ENCODE data around the gene SND1. TPM values are rescaled to one million over a fixed set of nuclear protein-coding genes. Genes with fewer than 3 reads are reported as not detected.

Gene SND1
- total RNA-seq, 1 experiment from 2014 or later = 218 TPM

GRCh38 chr7:127782075-127782474 is 130.1 kb downstream of the SND1 start:
- no peak overlapping the region for H3K4me2 ChIP-seq (ENCODE audit: insufficient read depth, insufficient read length, low read length)
- H3K27ac Mint-ChIP-seq = peak overlapping the region in 2 of 3 experiments; percentile 4 to 59; a peak in 3 of 7 replicates
- no peak overlapping the region for H3K14ac ChIP-seq (ENCODE audit: insufficient read depth, low read length)
- H2BK12ac ChIP-seq (ENCODE audit: insufficient read length, low read depth, low read length) = no peak overlapping the region
- no peak overlapping the region for H2BK20ac ChIP-seq (ENCODE audit: low read depth, low read length, poor library complexity, severe bottlenecking)
- H2BK120ac ChIP-seq (ENCODE audit: low read depth, low read length, poor library complexity, severe bottlenecking) = no peak overlapping the region
- H2BK5ac ChIP-seq (ENCODE audit: insufficient read length, low read length) = no peak overlapping the region
- H2AFZ ChIP-seq (ENCODE audit: low read length) = no peak overlapping the region
- no peaks in the 10 kb centered on the region for H3K9me3 ChIP-seq (ENCODE audit: control insufficient read depth, low read depth, low read length)
- H4K20me1 ChIP-seq (ENCODE audit: control insufficient read depth, insufficient read depth, insufficient read length) = no peaks in the 10 kb centered on the region
- no peaks in the 10 kb centered on the region; the same call in 1 of the 2 replicates for H3K79me2 ChIP-seq (ENCODE audit: insufficient read depth, low read length)
- H4K5ac ChIP-seq (ENCODE audit: insufficient read length, low read depth, low read length) = no peak overlapping the region
- H4K91ac ChIP-seq (ENCODE audit: insufficient read length, low read depth, low read length) = no peak overlapping the region
- no peak for TF ChIP-seq CTCF (conservative IDR thresholded peaks at IDR 0.05)
- no peak overlapping the region for H3K23ac ChIP-seq (ENCODE audit: insufficient read length, low read depth, low read length)
- H3K4me1 ChIP-seq (ENCODE audit: insufficient read depth, low read length) = peaks cover 2% of the 10 kb centered on the region; the same call in 1 of the 2 replicates
- no peak overlapping the region for H2BK15ac ChIP-seq (ENCODE audit: low read depth, low read length)
- no peak overlapping the region for H3K4me3 Mint-ChIP-seq
- H3K36me3 Mint-ChIP-seq (ENCODE audit: insufficient read depth in 1 of 3, low read depth in 3 of 3) = peaks cover 0 to 8% (median 4%) of the 10 kb centered on the region in 3 experiments; a peak in 3 of 7 replicates
- no peaks in the 10 kb centered on the region; the same call in 1 of the 2 replicates for H3K27me3 Mint-ChIP-seq (ENCODE audit: low read depth)
- H3T11ph ChIP-seq (ENCODE audit: low read length) = no peak overlapping the region
- no peak for DNase-seq
- H3K27ac ChIP-seq (ENCODE audit: insufficient read length, low read depth, low read length) = no peak overlapping the region
- H3K9me3 Mint-ChIP-seq = no peaks in the 10 kb centered on the region
- H2AK5ac ChIP-seq (ENCODE audit: insufficient read length, low read length) = no peak overlapping the region
- peaks cover 34 to 42% of the 10 kb centered on the region in 2 experiments for H3K4me1 Mint-ChIP-seq
- no peak overlapping the region for H4K8ac ChIP-seq (replicated peaks; ENCODE audit: insufficient read length, low read depth, low read length)
- no peaks in the 10 kb centered on the region for H3K79me1 ChIP-seq (ENCODE audit: insufficient read depth, low read depth, low read length, poor library complexity, severe bottlenecking)
- H3K56ac ChIP-seq (ENCODE audit: insufficient read length, low read depth, low read length) = no peak overlapping the region
- no peaks in the 10 kb centered on the region for H3K27me3 ChIP-seq (ENCODE audit: insufficient read depth, low read length)
- no peak overlapping the region for H3K18ac ChIP-seq (ENCODE audit: insufficient read length, low read depth, low read length)
- no peak overlapping the region for H3K9ac ChIP-seq (ENCODE audit: extremely low read depth, insufficient read length, low read length)
- H3K23me2 ChIP-seq (ENCODE audit: insufficient read length, low read depth, low read length, poor library complexity, severe bottlenecking) = no peaks in the 10 kb centered on the region
- H3K4ac ChIP-seq (ENCODE audit: low read depth, low read length) = no peak overlapping the region

Measured in H9 (cell line).